ENCODE results near the gene TRAPPC11.
A peak's percentile ranks its signal among the peaks of the same experiment; 100 is the strongest.

Gene TRAPPC11

DNA sequence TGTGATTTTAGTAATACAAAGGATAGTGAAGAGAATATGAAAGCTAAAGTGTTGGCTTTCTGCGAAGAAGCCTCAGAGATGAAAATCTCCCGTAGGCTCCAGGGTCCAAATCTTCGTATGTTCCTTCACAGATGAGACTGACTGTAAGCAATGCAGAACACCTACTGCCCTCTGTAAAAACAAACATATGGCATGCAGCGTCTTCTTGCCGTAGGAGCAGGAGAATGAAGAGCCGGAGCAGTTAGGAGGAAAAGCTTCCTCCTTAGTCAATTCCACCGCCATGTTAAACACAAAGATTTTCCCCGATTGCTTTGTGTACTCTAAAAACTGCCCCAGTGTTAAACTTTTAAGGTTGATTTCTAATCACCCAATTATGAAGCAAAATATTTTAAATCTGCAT lies 22.6 kb upstream of the TRAPPC11 start:
- Histone ChIP-seq H3K27ac (peak overlapping the region in 6 of 21 experiments; percentile 31 to 77 (median 44)), H3K4me3 (no peak overlapping the region)

DNA sequence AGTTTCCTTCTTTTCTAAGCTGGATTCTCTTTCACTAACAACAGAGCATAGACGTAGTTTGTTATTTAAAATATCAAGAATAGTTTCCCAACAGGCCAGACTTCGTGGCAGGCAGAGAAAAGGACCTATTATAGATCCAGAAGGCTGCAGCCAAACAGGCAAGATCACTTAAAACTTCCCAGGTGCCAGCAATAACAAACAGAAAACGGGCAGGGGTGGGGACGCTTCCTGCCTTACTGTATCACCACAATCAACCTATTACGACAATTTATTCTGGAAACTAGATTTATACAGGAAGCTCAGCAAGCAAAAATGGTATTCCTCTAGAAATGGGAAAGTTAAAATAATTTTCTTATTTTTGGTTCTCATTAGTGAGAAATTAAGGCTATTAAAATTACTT lies 22.2 kb upstream of the TRAPPC11 start:
- no peak overlapping the region for H3K4me3 ChIP-seq
- peak overlapping the region in 6 of 21 experiments; percentile 31 to 77 (median 44) for H3K27ac ChIP-seq

GRCh38 chr4:183637461-183637860 lies 21.6 kb upstream of the TRAPPC11 start:
- Histone ChIP-seq H3K27ac (peak overlapping the region in 1 of 21 experiments; percentile 31), H3K4me3 (no peak overlapping the region)

DNA sequence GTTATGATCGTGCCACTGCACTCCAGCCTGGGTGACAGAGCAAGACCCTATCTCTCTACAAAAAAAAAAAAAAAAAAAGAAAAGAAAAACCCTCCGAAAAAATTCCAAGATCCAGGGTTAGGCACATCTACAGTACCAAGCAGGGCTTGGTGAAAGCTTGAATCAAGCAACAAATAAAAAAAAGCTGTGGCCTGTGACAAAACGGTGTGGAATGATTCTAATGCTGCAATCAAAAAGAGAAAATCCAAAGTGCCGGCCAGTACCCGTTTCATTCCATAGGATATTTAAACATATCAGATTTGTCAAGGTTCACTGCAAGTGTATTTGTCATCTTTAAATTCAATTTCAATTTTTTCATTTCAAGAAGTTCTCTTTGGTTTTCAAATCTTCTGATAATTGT lies 20.7 kb upstream of the TRAPPC11 start:
- H3K27ac ChIP-seq: no peak overlapping the region
- H3K4me3 ChIP-seq: no peak overlapping the region

DNA sequence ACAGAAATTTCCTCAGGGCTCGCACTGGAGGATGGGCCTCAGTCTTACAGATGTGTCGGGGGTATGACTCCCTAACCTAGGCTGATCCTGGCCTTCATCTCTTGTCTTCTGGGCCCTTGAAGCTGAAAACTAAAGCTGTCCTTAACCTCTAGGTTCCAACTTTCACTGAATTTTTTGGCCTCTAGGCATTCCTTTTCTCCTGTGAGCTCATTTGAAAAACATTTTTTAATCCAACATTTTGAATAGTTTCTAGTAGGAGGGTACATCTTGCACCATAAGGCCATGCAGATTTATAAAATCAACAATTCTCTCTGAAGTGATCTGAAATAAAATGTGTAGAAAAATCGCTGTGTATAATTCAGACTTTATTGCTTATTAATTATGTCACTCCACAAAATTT lies 19.8 kb upstream of the TRAPPC11 start:
- Histone ChIP-seq H3K4me3 (no peak overlapping the region), H3K27ac (peak overlapping the region in 1 of 21 experiments; percentile 14)

GRCh38 chr4:183645326-183645725 lies 13.8 kb upstream of the TRAPPC11 start:
- no peak overlapping the region for H3K27ac ChIP-seq

DNA sequence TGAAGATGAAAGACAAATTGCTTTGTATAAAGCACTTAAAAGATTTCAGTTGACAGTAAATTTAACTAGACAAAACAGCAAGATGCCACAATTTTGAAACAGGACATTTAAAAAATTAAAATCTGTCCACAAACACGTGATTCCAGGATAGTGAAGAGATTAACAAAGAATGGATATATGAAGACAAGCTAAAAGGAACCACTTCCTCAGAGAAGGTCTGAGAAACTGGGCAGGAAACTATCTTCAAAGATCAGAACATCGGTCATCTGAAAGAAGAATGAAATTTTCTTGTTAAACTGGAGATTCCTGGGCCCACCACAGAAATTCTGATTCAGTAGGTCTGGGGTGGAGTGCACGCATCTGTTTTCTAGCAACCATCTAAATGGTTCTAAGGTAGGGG lies 1.5 kb upstream of the TRAPPC11 start:
- Histone ChIP-seq H3K4me3 (peak overlapping the region in 1 of 7 experiments; percentile 65), H3K27ac (peak overlapping the region in 1 of 21 experiments; percentile 38)

More at GRCh38 chr4:183645326-183645725, 13.8 kb upstream of the TRAPPC11 start:
- H3K4me3 ChIP-seq: no peak overlapping the region

DNA sequence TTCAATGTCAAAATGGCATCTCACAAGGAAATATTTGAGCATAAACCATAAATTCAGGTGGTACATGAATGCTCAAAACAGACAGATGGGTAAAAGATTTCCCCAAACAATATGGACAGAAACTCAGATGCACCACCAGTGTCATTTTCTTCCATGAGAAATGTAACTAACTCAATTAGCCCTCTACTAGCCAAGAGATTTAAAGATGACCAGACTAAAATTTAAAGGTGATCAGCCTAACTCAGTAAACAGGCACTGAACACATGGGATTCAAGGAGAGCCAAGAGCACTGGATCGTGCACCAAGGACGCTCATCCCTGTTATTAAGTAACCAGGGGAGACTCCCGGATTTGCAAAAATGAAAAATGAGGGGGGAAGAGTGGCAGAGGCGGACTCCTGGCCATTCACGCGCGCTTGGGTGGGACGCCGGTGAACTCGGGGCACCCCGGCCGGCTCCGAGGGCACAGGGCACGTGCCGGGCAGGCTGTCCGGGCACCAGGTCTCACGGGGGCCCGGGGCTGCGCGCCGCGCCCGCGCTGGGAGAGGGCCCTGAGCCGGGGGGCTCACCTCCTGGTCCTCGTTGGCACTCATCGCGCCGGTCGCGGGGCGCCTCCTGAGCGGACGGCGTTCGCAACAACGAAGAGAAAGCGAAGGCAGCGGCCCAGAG lies 598 bp upstream of the TRAPPC11 start:
- peak overlapping the region; percentile 56 to 95 (median 79) for H3K4me3 ChIP-seq
- peak overlapping the region; percentile 53 to 98 (median 92) for H3K27ac ChIP-seq

GRCh38 chr4:183659872-183660242 lies 764 bp downstream of the TRAPPC11 start:
- Histone ChIP-seq H3K4me3 (peak overlapping the region; percentile 56 to 95 (median 79)), H3K27ac (peak overlapping the region in 20 of 21 experiments; percentile 85 to 98 (median 92))

- Histone ChIP-seq H3K27ac (no peak overlapping the region), H3K4me3 (no peak overlapping the region)
These were observed 7.0 kb downstream of the TRAPPC11 start for GRCh38 chr4:183666088-183666487.

DNA sequence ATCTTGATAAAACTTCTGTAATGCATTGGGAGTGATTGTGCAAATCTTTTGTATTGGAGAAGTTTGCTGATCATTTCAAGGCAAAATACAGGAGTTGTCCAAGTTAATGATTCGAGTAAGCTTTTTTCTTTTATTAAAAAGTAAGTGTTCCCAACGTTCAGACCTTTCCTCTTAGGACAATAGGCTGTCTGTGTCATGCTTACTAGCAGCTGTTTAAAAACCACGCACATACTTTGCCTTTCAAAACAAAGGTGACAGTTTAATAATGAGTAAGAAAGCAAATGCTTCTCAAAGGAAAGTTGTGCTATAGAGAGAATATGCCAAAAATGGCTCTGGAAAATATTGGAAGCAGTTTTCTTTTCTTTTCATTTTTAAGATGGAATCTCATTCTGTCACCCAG lies 11.2 kb downstream of the TRAPPC11 start:
- Histone ChIP-seq H3K27ac (no peak overlapping the region), H3K4me3 (no peak overlapping the region)

DNA sequence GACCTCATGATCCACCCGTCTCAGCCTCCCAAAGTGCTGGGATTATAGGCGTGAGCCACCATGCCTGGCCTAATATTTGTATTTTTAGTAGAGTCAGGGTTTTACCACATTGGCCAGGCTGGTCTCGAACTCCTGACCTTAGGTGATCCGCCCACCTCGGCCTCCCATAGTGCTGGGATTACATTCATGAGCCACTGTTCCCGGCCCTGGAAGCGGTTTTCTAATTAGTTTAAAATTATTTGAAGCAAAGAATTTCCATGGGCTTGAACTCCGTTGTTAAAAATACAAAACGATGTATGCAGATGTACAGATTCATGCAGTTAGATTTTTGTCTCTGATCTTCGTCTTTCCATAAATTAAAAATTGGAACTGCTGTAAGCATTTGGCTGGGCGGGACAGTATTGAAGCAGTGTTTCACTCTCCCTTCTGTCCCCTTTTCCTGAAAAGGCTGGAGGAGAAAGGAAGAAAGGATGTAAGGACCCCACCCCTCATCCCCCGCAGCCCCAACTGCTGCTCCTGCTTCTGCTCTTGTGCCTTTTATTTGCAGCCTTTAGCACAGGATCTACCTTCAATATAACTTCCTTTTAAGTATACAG lies 12.0 kb downstream of the TRAPPC11 start:
- H3K27ac ChIP-seq: no peak overlapping the region
- H3K4me3 ChIP-seq: no peak overlapping the region

- H3K4me3 ChIP-seq: no peak overlapping the region
These were observed 15.1 kb downstream of the TRAPPC11 start for GRCh38 chr4:183674153-183674552.

DNA sequence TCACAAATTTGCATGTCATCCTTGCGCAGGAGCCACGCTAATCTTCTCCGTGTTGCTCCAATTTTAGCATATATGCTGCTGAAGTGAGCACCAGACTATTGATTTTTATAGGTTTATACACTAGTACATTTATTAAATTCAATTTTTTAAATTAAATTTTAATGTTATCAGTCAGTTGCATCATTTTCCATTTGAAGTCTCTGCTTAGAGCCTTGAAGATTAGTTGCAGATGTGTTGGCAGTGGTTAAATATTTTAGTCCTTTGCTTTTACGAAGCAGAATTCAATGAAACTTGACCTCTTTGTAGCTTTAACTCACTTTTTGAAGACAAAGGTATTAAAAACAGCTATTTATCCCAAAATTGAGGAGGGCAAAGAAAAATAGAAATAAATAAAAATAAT lies 16.5 kb downstream of the TRAPPC11 start:
- Histone ChIP-seq H3K4me3 (no peak overlapping the region), H3K27ac (no peak overlapping the region)

More at GRCh38 chr4:183674153-183674552, 15.1 kb downstream of the TRAPPC11 start:
- no peak overlapping the region for H3K27ac ChIP-seq

DNA sequence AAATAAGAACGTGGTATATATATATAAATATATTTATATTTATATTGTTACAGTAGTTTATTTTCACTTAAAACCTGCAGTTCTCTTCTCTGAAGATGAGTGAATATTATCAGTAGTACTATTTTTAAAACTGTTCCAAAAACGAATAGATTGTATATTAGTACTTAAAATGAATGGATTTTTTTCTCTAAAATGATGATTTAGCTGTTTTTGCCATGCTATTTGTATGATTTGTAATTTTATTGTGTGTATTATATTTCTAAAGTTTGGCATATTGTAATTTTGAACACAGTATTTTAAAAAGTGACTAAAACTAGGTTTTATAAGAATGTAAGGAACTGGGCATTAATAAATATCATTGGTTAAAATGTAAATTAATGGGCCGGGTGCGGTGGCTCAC lies 22.0 kb downstream of the TRAPPC11 start:
- no peak overlapping the region for H3K4me3 ChIP-seq
- H3K27ac ChIP-seq: no peak overlapping the region

- H3K27ac ChIP-seq: no peak overlapping the region
These were observed 27.4 kb downstream of the TRAPPC11 start for GRCh38 chr4:183686461-183686860.

DNA sequence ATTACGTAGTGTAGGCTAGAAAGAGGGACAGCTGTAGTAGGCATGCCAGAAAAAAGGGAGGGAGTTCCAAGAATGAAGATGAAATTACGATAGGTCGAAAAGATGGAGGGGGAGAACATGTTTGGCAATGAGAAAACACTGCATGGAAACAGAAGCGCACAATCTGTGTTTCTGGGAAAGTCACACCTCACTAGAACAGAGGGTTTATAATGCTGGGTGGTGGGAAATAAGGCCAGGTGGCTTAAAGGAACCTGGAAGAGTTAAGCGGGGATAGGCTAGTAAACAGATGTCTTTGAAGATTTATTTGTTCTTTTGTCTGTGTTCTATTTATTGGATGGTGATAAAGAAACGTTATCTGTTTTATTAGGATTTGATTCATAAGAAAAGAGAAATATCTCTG lies 29.1 kb downstream of the TRAPPC11 start:
- H3K27ac ChIP-seq: no peak overlapping the region
- H3K4me3 ChIP-seq: no peak overlapping the region

More at GRCh38 chr4:183686461-183686860, 27.4 kb downstream of the TRAPPC11 start:
- H3K4me3 ChIP-seq: no peak overlapping the region

DNA sequence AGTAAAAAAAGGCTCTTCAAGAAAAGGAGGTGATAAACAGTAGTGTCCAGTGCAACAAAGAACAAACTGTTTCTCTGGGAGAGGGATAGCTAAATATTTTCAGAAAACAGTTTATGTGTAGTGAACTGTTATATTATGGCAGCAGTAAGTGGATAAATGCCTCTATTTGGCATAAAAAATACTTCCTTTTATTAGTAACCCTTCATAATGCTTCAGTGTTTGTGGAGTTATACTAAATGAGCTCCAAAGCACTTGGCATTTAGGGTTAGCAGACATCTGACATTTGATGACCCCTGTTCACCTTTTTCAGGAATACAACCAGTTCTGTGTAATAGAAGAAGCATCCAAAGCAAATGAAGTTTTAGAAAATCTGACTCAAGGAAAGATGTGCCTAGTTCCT lies 31.9 kb downstream of the TRAPPC11 start:
- H3K4me3 ChIP-seq: no peak overlapping the region
- no peak overlapping the region for H3K27ac ChIP-seq

GRCh38 chr4:183691897-183692296 lies 32.8 kb downstream of the TRAPPC11 start:
- no peak overlapping the region for H3K4me3 ChIP-seq
- H3K27ac ChIP-seq: no peak overlapping the region

DNA sequence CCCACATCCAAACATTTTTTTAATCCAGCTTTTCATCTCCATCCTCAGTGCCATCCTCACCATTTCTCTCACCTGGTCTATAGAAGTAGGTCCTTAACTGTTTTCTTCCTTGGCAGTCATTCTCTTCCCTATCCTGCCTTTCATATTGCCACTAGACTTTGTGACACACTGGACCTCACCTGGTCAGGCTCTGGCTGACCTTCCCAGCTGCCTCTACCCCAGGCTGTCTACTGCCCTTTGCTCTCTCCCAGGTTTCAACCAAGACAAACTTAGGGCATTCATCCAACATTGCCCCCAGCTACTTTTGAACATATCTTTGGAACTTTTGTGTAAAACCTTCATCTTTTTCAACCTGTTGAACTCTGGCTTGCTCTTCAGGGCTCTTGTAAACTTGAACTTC lies 39.8 kb downstream of the TRAPPC11 start:
- no peak overlapping the region for H3K4me3 ChIP-seq
- H3K27ac ChIP-seq: no peak overlapping the region

DNA sequence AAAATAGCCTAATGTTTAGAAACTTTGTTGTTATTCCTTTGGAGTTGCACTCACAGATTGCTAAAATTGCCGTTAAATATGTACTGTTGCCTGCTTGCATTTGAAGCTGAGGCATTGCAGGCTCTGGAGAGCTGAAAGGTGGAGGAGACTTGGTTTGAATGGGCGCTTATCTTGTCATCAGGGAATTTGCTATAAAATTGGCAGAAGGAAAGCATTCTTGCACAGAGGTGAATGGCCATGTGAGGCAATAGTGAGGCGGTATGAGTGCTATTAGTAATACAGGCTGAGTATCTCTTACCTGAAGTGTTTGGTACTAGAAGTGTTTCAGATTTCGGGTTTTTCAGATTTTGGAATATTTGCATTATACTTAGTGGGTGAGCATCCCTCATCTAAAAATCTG lies 41.3 kb downstream of the TRAPPC11 start:
- no peak overlapping the region for H3K4me3 ChIP-seq
- no peak overlapping the region for H3K27ac ChIP-seq

- Histone ChIP-seq H3K4me3 (no peak overlapping the region), H3K27ac (no peak overlapping the region)
These were observed 43.4 kb downstream of the TRAPPC11 start for GRCh38 chr4:183702492-183702891.
